ENCODE measurements around the gene ABRAXAS1. TPM values are rescaled to one million over a fixed set of nuclear protein-coding genes. Genes with fewer than 3 reads are reported as not detected.
"Not testable (repeated sequence)": the region's sequence is repeated elsewhere in the genome, so short reads cannot be mapped to it uniquely, and the experiment has no call there.

The ABRAXAS1 gene
- total RNA-seq (2014; rRNA removed; shearing (Covaris generic)) = 2.4 and 3.7 TPM in 2 replicates

GRCh38 chr4:83484500-83485461, at the start of gene ABRAXAS1:
ABRAXAS1 (minus strand) TSS chr4:83485100; CDS start chr4:83485072, 28 bp downstream.
- peak; percentile 86 for DNase-seq (ENCODE audit: low spot score)

- no peak for DNase-seq (ENCODE audit: low spot score)
These were observed 42.8 kb upstream of the ABRAXAS1 start for GRCh38 chr4:83527671-83528070.

GRCh38 chr4:83522239-83522638, 37.3 kb upstream of the ABRAXAS1 start:
- DNase-seq (ENCODE audit: low spot score) = no peak

GRCh38 chr4:83516042-83516772, 31.3 kb upstream of the ABRAXAS1 start:
- no peak for DNase-seq (ENCODE audit: low spot score)

GRCh38 chr4:83510442-83510841, 25.5 kb upstream of the ABRAXAS1 start:
- DNase-seq (ENCODE audit: low spot score) = no peak

- DNase-seq (ENCODE audit: low spot score) = peak; percentile 69
These were observed 24.3 kb upstream of the ABRAXAS1 start for GRCh38 chr4:83509156-83509585.

GRCh38 chr4:83504996-83505395, 20.1 kb upstream of the ABRAXAS1 start:
- DNase-seq (ENCODE audit: low spot score) = no peak

- no peak for DNase-seq (ENCODE audit: low spot score)
These were observed 19.6 kb upstream of the ABRAXAS1 start for GRCh38 chr4:83504503-83504902.

- DNase-seq (ENCODE audit: low spot score) = no peak
These were observed 19.1 kb upstream of the ABRAXAS1 start for GRCh38 chr4:83503974-83504373.

GRCh38 chr4:83501671-83502070, 16.8 kb upstream of the ABRAXAS1 start:
- not testable (repeated sequence) for DNase-seq (ENCODE audit: low spot score)

- no peak for DNase-seq (ENCODE audit: low spot score)
These were observed 13.3 kb upstream of the ABRAXAS1 start for GRCh38 chr4:83498187-83498586.

- not testable (repeated sequence) for DNase-seq (ENCODE audit: low spot score)
These were observed 11.4 kb upstream of the ABRAXAS1 start for GRCh38 chr4:83496085-83496917.

- DNase-seq (ENCODE audit: low spot score) = peak; percentile 51
These were observed 6.1 kb upstream of the ABRAXAS1 start for GRCh38 chr4:83490876-83491450.

- DNase-seq (ENCODE audit: low spot score) = no peak
These were observed 4.9 kb upstream of the ABRAXAS1 start for GRCh38 chr4:83489711-83490326.

GRCh38 chr4:83486457-83487129, 1.7 kb upstream of the ABRAXAS1 start:
- no peak for DNase-seq (ENCODE audit: low spot score)

GRCh38 chr4:83473966-83474365, 10.9 kb downstream of the ABRAXAS1 start:
- no peak for DNase-seq (ENCODE audit: low spot score)

- no peak for DNase-seq (ENCODE audit: low spot score)
These were observed 11.5 kb downstream of the ABRAXAS1 start for GRCh38 chr4:83473423-83473822.

- no peak for DNase-seq (ENCODE audit: low spot score)
These were observed 28.8 kb downstream of the ABRAXAS1 start for GRCh38 chr4:83456184-83456501.

- peak; percentile 98 for DNase-seq (ENCODE audit: low spot score)
These were observed 29.4 kb downstream of the ABRAXAS1 start, which contains the start of the genes HELQ and MRPS18C for GRCh38 chr4:83455281-83456183. HELQ (minus strand) TSS chr4:83455823; CDS start chr4:83455693, 130 bp downstream. MRPS18C (plus strand) TSS chr4:83456058; CDS start chr4:83456078, 20 bp downstream.
